Gastrocnemius medialis (tissue), 4 donors: ENCODE results near the gene METRNL. TPM values are rescaled to one million over a fixed set of nuclear protein-coding genes. Genes with fewer than 3 reads are reported as not detected.

ENCODE experiments used
- ATAC-seq, 2 donors: fragments of 150-250 bp; one replicate each; pipeline ENCODE4 v1.9.1; 2016
- DNase-seq, 2 donors: peaks; one replicate each; pipeline ENCODE4 v3.0.0-alpha.2; 2019
- H3K27ac ChIP-seq, 4 donors: fragments of 200-600 bp; sonication (generic); 1 replicate in 1 of 4; 2 replicates in 3 of 4; pipeline ENCODE4 v1.5.1; 2016 to 2018; ENCODE audit warnings: mild to moderate bottlenecking in 2 of 4, moderate library complexity in 1 of 4
- H3K27me3 ChIP-seq, 3 donors: fragments of 200-600 bp; sonication (generic) in 2 of 3; 1 replicate in 1 of 3; 2 replicates in 2 of 3; pipeline versions ENCODE4 v1.5.1 to v1.6.0; 2016 to 2019; ENCODE audit warnings: mild to moderate bottlenecking in 1 of 3, moderate library complexity in 1 of 3
- H3K36me3 ChIP-seq, 2 donors: fragments of 200-600 bp; sonication (generic) in 1 of 2; one replicate each; pipeline ENCODE4 v1.5.1; 2017 to 2018
- H3K4me1 ChIP-seq, 2 donors: fragments of 200-600 bp; sonication (generic) in 1 of 2; one replicate each; pipeline ENCODE4 v1.5.1; 2016 to 2017; ENCODE audit warnings: mild to moderate bottlenecking in 2 of 2
- H3K4me3 ChIP-seq, 4 donors: fragments of 200-600 bp; sonication (generic) in 3 of 4; 1 replicate in 1 of 4; 2 replicates in 3 of 4; pipeline ENCODE4 v1.5.1; 2016 to 2019; ENCODE audit warnings: mild to moderate bottlenecking in 2 of 4
- H3K9me3 ChIP-seq, 3 donors: fragments of 200-600 bp; sonication (generic) in 2 of 3; 1 replicate in 1 of 3; 2 replicates in 2 of 3; pipeline ENCODE4 v1.5.1; 2016 to 2019
- CTCF ChIP-seq, 5 experiments: fragments of 450-650 bp in 3 of 5; fragments of 200-600 bp in 2 of 5; sonication (generic) in 2 of 5; IDR thresholded peaks in 4 of 5; conservative IDR thresholded peaks in 1 of 5; 1 replicate in 4 of 5; 2 replicates in 1 of 5; pipeline ENCODE4 v1.5.1; 2016 to 2019; ENCODE audit warnings: antibody characterized with exemption in 5 of 5, mild to moderate bottlenecking in 3 of 5, moderate library complexity in 3 of 5
- POLR2A ChIP-seq, 2 donors: fragments of 450-650 bp; IDR thresholded peaks; one replicate each; pipeline ENCODE4 v1.6.1; 2017; ENCODE audit warnings: antibody characterized with exemption in 2 of 2, mild to moderate bottlenecking in 2 of 2, moderate library complexity in 2 of 2
- in situ Hi-C, 4 donors: fragments of 200-750 bp; cut with MboI; loops; one replicate each; pipeline versions ENCODE4 v1.15.0 to v1.8.0; 2017; ENCODE audit warnings: low sequenced_read_pairs in 4 of 4
- intact Hi-C: fragments of 100-400 bp; cut with DNase I; formaldehyde crosslinking; loops from one replicate; pipeline ENCODE4 v1.15.1; 2023; ENCODE audit warnings: low total_unique reads
- total RNA-seq, 4 donors: library from RNA; depleted of rRNA; stranded (reverse); fragments of >200 nt; gene quantifications; one replicate each; pipeline versions ENCODE4 v1.1.0 to v1.2.3, GENCODE V29; 2016

Gene METRNL
- total RNA-seq, 4 donors from 2014 or later, result 6.6 to 19.7 (median 11.1) TPM

DNA sequence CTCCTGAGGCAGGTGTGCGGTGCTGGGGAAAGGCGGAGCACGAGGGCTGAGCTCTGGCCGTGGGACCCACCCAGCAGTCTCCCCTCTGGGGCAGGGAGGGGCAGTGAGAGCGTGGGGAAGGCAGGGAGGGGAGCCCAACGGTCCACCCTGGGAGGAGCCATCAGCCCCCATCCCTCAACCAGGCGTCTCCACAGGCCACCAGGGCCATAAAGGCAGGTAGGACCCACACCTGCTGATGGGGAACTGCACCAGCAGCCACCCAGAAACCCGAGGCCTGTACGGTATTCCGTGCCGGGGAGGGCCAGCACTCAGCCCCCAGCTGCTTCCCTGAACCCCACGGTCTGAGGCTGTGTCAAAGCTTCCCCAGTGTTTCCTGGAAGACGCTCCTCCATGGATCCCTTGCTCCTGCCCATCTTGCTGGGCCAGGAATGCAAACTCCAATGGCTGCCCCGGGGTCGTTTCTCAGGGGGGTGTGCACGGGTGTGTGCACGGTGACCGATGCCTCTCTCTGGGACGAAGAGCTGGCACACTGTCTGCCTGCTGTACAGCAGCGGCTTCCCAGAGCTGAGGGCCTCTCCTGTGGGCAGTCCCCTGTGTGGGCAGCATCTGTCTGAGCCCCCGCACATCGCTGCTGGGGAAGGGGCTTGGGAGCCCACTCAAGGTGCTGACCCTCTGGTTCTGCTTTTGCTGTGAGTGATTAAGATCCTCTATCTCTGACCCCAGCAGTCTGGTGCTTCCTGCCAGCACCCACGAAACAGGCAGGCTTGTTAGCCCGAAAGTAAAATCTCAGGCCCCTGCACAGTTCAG is 17.2 kb upstream of the METRNL start:
- Histone ChIP-seq H3K36me3 (no peaks in the 10 kb centered on the region), H3K4me3 (no peak overlapping the region), H3K27ac (no peak overlapping the region), H3K27me3 (no peaks in the 10 kb centered on the region), H3K9me3 (no peaks in the 10 kb centered on the region), H3K4me1 (peaks cover 7 to 8% of the 10 kb centered on the region in 2 donors)
- in situ Hi-C loops, result no loop called here
- TF ChIP-seq CTCF (IDR thresholded peaks at IDR 0.05 in 4 of 5, conservative IDR thresholded peaks at IDR 0.05 in 1 of 5) (no peak), POLR2A (IDR thresholded peaks at IDR 0.05) (no peak)
- no peak for ATAC-seq
- intact Hi-C loops, result no loop called here
- DNase-seq, result peak in 1 of 2 donors; percentile 6

GRCh38 chr17:83062818-83063671 is 16.4 kb upstream of the METRNL start:
- H3K27ac ChIP-seq, result no peak overlapping the region
- no peaks in the 10 kb centered on the region for H3K27me3 ChIP-seq
- DNase-seq, result peak in 1 of 2 donors; percentile 5
- in situ Hi-C loops, result no loop called here
- H3K4me1 ChIP-seq, result peaks cover 0 to 3% of the 10 kb centered on the region in 2 donors
- intact Hi-C loops, result no loop called here
- no peaks in the 10 kb centered on the region for H3K36me3 ChIP-seq
- no peak overlapping the region for H3K4me3 ChIP-seq
- ATAC-seq, result no peak
- TF ChIP-seq POLR2A (IDR thresholded peaks at IDR 0.05) (no peak), CTCF (IDR thresholded peaks at IDR 0.05 in 4 of 5, conservative IDR thresholded peaks at IDR 0.05 in 1 of 5) (no peak)
- no peaks in the 10 kb centered on the region for H3K9me3 ChIP-seq

- in situ Hi-C loops, result no loop called here
- TF ChIP-seq CTCF (IDR thresholded peaks at IDR 0.05 in 4 of 5, conservative IDR thresholded peaks at IDR 0.05 in 1 of 5) (no peak), POLR2A (IDR thresholded peaks at IDR 0.05) (no peak)
- no peaks in the 10 kb centered on the region for H3K4me1 ChIP-seq
- H3K9me3 ChIP-seq, result no peaks in the 10 kb centered on the region
- peak in 1 of 2 donors; percentile 7 for DNase-seq
- H3K36me3 ChIP-seq, result no peaks in the 10 kb centered on the region
- ATAC-seq, result no peak
- H3K4me3 ChIP-seq, result no peak overlapping the region
- intact Hi-C loops, result no loop called here
- no peaks in the 10 kb centered on the region for H3K27me3 ChIP-seq
- no peak overlapping the region for H3K27ac ChIP-seq
These were observed 15.2 kb upstream of the METRNL start for GRCh38 chr17:83064021-83064731.

DNA sequence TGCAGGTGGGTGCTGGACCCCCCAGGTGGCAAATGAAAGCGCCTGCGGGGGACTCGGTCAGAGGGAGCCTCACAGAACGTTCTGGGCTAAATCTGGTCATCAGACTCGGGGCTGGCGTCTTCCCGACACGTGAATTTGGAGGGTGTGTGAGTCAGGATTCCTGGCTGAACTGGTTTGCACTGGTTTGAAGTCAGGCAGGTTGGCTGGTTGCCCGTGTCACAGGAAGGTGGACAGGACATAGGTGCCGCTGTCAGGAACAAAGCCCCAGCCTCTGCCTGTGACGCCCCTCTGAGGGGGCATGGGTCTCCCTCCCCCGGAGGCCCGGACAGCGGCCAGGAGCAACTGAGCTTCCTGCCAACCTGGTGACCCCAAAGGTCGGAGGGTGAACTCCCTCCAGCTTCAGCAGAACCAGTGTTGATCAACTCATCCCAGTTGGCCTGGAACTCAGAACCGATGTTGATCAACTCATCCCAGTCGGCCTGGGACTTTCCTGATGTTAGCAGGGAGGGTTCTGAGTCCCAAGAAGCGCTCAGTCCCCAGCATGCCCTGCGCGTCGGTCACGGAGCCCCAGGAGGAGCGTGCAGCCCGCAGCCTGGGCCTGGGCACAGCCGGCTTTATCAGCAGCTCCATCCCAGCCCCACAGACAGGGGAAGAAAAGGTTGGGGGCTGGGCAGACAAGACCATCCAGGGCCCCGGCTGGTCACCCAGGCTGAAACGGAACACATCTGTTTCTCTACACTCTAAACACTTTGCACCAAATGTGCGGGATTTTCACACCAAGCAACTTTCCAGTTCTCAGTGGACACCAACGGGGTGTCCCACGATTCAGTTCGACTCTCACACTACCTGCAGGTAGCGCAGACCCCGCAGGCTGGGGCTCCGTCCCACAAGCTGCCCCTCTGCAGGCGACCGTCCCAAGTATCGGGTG is 14.4 kb upstream of the METRNL start:
- Histone ChIP-seq H3K9me3 (no peaks in the 10 kb centered on the region), H3K27ac (no peak overlapping the region), H3K4me3 (no peak overlapping the region), H3K36me3 (no peaks in the 10 kb centered on the region), H3K4me1 (no peaks in the 10 kb centered on the region), H3K27me3 (no peaks in the 10 kb centered on the region)
- intact Hi-C loops, result no loop called here
- TF ChIP-seq CTCF (IDR thresholded peaks at IDR 0.05 in 4 of 5, conservative IDR thresholded peaks at IDR 0.05 in 1 of 5) (no peak), POLR2A (IDR thresholded peaks at IDR 0.05) (no peak)
- ATAC-seq (no peak), DNase-seq (peak; percentile 1 to 12)
- in situ Hi-C loops, result no loop called here
